Fibroblast of peridontal ligament (primary cell): ENCODE measurements around the gene FIGNL2.

Experiments used
- DNase-seq: peaks from one replicate; pipeline ENCODE4 v3.0.0-alpha.2; 2010; ENCODE audit errors: extremely low read depth

The FIGNL2 gene

DNA sequence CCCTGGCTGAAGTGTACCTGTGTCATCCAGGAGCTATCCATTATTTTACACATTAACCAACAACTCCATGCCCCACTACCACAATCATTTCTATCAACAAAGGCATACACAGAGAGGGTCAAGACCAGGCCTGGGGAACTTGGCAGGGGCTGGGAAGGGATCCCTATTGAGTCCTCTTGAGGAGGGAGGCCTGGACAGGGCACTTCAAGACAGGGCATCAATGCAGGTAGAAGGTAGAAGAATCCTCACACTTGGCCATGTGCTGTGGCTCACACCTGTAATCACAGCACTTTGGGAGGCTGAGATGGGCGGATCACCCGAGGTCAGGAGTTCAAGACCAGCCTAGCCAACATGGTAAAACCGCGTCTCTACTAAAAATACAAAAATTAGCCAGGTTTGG is 26.0 kb upstream of the FIGNL2 start:
- no peak for DNase-seq

DNA sequence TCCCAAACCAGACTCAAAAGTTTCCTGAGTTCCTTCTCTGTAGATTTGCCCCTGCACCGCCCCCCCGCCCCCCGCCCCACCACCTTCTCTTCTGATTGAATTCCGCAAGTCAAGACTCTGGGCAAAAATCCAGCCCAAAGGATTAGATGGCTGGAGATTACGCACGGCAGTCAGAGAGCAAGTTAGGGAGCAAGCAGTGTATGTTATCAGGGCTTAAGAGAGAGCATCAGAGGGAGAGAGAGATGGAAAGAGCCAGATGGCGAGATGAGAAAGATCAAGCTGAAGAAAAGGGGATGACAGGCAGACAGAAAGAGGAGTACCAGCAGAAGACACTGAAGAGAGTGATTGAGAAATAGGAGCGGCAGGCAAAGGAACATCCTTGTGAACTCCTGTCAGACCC is 25.5 kb upstream of the FIGNL2 start:
- DNase-seq: peak; percentile 47

DNA sequence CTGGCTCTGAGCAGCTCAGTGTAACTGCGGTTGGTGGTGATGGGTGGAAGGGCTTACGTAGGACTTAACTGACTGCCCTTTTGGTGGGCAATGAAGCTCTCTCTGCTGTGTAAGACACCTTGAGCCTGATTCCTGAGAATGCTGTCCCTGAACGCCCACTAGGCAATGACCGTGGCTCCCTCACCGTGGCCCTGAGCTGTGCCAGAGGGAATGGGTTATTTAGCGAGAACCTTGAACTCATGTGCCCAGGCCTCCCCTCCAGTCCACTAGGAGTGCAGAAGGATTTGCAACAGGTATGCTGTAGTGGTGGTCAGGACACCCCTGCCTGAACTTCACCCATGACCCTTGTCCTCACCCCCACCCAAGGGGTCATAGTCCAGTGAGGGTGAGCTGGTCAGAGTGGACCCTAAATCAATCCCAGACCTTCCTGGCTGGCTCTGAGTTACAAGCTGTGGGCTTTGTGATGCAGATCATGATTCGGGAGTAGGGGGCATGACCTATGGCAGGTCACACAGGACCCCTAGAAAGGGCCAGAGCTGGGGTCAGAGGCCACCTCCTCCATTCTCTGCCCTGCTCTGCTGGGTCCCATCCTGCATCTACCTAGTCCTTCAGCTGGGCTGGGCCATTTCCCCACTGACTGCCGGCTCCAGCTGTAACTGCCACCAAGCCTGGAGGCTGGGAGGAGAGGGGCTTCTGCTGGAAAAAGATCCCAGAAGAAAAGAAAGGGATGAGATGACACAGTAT is 24.9 kb upstream of the FIGNL2 start:
- no peak for DNase-seq

DNA sequence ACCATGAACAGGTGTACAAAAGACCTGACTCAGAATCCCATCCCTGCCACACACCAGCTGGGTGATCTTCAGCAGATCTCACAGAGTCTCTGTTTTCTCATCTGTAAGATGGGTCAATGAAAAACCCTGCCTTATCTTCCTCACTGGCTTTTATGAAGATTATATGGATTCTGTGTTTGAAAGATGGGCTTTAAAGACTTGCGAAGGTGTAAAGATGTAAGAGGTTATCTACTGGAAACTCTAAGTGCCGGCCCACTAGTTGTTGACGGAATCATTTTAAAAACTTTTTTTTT is 24.1 kb upstream of the FIGNL2 start:
- DNase-seq: no peak

DNA sequence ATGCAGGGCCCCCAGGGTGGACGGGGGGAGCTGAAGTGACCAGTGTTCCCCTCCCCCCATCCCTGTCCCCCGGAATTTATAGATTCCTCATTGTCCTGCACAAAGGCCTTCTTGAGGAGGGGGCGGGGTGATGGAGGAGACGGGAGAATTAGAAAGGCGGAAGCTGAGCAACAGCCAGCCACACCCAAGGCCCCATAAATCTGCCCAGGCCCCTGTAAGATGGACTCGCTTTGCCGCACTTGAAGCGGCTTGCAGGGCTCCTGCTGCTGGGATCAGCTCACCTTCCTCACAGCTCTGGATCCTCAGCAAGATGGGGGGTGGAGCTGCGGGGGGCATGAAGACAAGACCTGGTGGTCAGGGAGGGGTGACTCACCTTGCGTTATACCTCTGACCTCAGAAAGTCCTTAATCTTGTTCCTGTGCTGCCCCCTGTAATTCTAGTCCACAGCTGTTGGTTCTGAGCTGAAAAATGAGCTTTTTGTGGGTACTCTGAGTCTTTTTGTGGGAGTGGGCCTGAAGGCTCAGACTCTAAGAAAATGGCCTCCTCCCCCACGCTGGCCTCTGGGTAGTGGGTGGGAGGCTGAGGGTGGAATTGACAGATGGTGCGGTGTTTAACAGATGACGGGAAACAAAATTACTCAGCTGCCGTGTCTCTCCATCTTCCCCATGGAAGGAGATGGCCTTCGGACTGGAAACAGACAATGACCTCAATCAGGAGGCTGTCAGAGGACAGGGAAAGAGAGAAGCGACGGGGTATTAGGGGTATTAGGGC is 23.6 kb upstream of the FIGNL2 start:
- DNase-seq: no peak

DNA sequence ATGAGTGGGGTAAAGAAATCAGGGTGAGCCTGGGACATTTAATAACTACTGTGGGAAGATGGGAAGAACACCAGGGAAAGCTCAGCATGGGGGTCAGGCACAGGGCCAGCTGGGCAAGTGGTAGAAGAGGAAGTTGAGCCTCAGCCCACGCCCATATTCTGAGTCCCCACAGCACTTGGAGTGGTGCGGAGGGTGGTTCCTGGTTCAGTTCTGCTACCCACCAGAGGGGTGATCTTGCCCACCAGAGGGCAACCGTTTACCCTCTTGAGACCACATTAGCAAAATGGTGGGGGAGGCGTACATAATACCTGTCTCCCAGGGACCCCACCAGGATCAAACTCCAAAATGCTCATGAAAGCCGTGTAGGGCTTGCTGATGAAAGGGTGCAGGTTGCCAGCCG is 22.6 kb upstream of the FIGNL2 start:
- DNase-seq: no peak

DNA sequence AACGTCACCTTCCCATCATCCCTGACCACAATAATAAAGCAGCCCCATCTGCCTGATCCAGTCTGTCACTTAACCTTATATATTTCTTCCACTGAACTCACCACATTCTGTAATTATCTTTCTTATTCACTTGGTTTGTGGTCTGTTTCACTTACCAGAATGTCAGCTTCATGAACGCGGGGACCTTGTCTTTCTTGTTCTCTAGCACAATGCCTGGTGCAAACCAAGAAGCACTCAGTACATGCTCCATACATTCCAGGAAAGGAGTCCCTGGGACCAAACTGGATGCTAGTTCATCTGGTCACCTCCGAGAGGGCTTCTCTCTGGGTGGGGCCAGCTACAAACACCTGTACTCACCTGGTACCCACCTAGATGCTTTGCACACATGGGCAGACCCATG is 22.0 kb upstream of the FIGNL2 start:
- DNase-seq: no peak

DNA sequence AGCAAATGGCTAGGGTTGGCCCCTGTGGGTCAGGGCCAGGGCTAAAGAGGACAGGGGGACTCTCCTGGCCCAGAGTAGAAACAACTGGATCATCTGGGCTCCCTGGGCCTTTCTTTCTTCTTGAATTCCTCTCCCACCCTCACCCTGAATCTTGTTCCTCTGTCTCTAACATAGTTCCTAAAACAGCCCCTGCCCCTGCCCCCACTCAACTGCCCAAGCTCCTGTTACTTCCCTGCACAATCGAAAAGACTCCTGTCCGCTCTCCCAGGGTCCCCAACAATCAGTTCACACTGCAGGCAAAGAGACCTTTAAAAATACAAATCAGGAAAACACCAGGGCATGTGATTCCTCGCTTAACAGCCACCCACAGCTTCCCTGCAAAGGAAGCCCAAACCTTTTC is 21.4 kb upstream of the FIGNL2 start:
- DNase-seq: no peak

DNA sequence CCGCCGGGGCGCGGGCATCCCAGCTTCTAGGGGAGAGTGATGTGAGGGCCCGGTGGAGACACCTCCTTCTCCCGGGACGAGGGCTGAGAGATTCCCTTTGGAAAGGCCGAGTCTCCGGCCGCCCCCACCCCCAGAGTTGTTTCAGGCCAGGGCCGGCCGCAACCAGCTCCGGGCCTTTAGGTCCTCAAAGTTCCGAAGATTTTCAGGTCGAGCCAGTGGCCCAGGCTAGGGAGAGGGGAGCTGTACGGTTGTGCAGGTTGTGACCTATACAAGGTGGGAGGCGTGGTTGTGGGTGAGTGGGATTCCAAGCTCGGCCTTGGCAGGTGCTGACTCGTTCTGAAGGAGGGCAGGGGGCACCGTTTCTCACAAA is 21.0 kb upstream of the FIGNL2 start:
- DNase-seq: no peak

DNA sequence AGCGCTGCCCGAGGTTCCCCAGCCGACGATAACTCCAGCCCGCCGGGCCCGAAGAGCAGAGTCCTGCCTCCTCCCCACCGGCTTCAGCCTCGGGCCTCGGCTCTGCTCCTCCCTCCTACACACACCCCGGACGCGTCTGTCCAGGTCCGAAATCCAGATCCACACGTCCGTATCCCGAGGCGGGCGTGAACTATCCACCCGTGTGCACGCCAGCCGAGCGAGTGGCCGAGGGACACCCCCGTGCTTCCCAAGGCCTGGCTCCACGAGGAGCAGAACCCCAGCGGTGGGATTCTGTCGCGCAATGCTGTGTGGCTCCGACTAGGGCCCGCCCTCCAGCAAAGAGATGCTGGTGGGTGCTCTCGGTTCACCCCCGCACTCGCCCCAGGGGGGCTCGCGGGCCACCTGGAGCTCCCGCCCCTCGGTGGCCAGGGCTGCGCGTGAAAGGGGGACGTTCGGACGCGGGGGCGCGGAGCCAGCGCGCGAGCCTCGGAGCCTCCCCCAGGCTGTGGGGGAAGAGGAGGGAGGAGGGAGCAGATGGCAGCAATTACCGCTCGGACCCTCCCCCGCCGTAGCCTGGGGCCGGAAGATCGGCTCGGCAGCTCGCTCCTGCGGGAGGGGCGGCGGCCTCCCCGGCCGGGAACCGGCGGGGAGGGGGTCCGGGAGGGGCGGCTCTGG is 20.4 kb upstream of the FIGNL2 start:
- DNase-seq: no peak

DNA sequence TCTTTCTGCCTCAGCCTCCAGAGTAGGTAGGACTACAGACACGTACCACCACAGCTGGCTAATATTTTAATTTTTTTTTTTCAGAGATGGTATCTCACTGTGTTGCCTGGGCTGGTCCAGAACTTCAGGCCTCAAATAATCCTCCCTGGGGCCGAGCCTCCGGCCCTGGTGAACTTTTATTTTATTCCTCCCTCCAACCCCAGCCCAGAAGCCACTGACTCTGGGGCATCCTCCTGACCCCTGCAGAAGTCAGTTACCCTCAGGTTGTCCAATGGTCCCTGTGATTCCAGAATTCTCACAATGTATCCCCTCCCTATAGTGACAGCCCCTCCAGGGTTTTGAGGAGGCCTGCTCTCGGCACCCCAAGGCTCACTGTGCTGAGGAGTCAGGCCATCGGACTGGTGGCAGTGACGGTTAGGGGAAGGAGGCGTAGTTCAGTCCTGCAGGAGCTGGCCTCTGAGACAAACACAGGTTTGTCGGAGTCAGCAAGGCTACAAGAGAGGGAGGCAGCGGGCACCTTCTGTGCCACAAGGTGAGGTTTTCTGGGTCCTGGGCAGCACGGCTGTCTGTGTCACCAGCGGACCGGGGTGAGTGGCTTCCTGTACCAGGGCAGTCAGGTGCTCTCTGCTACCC is 19.4 kb upstream of the FIGNL2 start:
- DNase-seq: no peak

DNA sequence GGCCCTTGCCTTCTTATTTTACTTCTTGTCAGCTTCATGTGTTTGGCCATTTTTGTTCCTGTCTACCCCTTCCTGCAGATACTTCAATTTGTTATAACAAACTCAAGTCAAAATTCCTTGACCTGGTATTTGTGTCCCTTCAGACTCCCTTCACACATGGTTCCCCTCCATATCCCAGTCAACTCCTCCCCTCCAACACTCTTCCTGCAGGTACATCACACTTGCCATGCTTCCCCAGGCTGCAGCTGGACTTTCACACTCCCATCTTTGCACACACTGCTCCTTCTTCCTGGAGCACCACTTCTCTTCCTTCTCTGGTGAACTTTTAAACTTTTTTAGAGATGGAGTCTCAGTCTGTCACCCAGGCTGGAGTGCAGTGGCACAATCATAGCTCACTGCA is 18.9 kb upstream of the FIGNL2 start:
- DNase-seq: no peak

DNA sequence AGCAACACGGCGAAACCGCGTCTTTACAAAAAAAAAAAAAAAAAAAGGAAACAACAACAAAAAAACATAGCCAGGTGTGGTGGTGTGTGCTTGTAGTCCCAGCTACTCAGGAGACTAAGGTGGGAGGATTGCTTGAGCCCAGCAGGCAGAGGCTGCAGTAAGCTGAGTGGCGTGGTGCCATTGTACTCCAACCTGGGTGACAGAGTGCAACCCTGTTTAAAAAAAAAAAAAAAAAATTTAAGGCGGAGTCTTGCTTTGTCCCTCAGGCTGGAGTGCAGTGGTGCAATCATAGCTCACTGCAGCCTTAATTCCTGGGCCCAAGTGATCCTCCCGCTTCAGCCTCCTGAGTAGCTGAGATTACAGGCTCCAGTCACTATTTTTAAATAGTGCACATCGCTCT is 18.2 kb upstream of the FIGNL2 start:
- DNase-seq: no peak

DNA sequence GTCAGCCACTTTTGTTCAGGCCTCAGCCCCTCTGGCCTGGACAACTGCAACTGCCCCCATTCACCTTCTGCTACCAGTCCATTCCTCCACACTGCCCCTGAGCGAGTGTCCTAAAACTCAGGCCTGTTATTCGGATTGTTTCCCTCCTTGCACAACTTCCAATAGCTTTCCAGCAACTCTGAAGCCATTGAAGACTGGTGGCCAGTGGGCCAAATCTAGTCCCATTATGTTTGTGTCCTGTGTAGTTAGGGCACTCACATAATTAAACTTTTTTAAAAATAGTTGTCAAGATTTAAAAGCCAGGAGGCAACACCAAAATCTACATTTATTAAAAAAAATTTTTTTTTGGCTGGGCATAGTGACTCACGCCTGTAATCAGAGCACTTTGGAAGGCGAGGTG is 17.8 kb upstream of the FIGNL2 start:
- DNase-seq: no peak

DNA sequence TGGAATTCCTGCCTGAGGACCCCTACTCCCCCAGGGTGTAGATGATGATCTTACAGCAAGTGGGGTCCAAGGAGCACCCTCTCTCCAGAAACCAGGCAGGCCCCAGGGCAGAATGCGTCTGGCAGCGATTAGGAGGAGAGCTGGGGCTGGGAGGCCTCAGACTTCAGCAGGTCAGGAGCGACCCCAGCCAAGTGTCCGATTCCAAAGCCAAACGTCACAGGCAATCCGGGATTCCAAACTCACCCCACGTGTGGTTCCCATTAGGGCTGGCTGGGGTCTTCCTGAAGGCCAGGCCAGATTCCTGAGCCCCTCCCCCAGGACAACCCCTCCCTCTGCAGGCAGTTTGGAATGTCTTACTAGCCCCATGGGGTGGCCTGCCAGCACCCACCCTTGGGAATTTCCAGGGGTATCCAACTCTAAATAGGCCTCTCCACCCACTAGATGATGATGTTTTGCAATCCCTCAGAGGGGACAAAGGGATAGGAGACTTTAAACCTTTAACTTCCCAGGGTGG is 17.3 kb upstream of the FIGNL2 start:
- DNase-seq: no peak

DNA sequence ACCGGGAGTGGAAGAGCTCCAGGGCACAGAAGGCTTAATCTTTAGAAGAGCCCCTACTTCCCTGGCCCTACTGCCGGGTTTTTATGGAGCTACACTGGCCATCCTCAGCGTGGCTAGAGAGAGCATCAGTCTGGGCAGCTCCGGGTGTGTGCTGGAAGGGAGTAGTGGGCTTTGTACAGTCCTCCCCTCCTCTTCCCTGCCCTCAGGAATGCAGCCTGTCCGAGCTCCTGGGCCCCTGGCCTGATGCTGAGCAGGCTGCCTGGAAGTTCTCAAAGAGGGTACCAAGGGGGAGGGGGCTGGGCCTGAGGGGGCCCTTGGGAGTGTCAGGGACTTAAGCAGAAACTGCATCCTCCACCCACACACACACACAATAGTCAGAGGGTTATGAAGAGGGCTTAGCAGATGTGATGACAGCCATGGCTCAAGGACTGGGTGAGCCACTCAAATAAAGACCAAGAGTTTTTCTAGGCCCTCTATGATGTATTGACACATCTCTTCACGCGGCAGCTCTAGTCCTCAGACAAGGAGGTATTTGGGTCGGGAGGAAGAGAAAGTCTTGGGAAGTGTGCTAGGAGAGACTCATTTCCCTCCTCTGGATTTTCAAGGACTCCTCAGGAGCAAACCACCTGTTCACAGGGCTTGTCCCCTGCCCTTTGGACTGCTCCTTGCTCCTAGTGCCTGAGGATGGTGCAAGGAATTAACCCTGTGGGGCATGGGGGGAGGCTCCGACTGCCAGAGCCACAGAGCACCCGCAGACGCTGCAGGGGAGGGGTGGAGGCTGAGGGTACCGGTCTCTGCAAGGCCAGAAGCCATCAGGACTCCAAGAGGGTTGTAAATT is 16.5 kb upstream of the FIGNL2 start:
- no peak for DNase-seq

DNA sequence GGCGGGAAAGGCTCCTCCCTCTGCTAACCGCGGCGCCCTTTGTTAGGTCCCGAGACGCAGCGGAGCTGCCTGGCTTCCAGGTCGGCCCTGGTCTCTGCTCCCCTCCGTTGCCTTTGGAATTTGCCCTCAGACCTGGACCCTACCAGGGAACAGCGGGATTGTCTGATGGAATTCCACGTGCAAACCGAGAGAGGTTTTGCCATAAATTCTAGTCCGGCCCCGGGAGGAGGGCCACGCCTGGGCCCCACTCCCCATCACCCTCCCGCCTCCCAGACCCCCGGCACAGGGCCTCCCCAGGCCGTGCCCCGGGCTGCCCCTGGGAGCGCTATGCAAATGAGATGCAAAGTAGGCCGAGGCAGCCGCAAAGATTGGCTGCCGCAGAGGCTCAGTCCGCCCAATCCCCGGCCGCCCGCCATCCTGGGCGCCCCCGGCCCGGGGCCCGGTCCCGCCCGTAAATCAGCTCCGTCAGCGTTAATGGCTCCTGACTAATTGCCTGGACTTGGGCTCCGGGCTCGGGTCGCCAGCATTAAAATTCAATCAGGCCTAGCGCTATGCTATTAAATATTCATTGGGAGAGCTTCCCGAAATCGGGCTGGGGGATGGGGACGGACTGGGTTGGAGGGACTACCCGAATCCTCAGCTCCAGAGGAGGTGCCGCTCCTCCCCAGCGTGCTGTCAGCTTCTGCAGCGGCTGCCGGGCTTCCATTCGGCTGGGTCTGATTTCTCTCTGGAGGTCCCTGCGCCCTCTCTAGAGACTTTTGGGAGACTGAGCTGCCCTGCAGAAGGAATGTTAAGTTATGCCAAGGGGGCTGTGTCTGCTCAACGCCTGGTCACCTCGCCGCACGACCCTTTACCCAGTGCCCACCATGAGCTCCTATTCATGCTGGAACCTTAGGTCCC is 15.7 kb upstream of the FIGNL2 start:
- no peak for DNase-seq

DNA sequence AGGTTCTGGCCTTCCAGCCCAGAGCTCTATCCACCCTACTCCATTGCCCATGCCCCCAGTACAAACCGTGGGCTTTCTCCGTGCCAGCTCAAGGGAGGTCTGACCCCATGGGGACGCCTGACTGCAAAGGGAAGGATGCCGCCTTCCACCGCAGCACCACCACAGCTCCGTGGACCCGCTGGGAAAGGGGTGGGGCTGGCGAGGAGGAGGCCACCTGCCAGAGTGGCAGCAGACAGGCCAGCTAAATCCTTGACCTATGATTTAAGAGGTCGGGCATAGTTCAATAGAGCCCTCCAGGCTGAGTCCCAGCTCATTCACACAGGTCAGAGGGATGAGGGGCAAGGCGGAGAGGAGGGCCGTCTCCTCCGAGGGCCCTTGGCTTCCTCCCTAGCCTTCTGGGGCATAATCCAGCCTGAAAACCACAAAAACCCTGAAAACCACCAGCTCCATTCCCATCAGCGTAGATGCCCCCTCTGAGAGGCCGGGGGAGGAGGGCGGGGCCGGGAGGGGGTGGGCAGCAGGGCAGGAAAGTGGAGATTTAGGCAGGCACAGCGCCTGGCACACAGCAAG is 14.9 kb upstream of the FIGNL2 start:
- no peak for DNase-seq

DNA sequence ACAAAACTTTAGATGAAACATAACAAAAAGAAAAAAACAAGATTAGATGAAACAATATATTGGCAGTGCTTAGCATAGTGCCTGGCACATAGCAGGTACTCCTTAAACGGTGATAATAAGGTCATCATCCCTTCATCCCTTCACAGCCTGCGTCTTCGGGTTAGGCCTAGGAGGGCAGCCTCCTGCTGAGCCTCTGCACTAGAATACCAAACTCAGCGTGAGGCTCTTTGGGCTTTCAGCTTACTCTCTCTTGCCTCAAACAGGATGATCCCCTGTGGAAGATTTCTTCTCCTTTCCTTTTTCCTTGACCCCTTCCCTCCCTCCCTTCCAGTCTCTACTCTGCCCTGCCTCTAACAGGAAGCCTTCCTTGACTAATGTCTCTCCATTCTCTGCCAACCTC is 14.4 kb upstream of the FIGNL2 start:
- no peak for DNase-seq

DNA sequence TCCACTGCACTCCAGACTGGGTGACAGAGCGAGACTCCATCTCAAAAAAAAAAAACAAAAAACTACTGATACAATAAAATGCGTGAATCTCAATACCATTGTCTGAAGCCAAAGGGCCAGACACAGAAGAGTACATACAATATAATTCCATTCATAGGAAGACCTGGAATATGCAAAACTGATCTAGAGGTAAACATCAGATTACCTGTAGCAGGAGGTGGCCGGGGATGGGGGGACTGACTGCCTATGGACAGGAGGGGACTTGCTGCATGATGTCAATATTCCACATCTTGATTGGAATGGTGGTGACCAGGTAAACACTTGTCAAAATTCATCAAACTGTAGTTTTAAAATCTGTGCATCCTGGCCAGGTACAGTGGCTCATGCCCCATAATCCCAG is 12.5 kb upstream of the FIGNL2 start:
- DNase-seq: no peak
